Measurements from ENCODE around the gene CDC27.
"Not testable (repeated sequence)": the region's sequence is repeated elsewhere in the genome, so short reads cannot be mapped to it uniquely, and the experiment has no call there.

CDC27 gene

DNA sequence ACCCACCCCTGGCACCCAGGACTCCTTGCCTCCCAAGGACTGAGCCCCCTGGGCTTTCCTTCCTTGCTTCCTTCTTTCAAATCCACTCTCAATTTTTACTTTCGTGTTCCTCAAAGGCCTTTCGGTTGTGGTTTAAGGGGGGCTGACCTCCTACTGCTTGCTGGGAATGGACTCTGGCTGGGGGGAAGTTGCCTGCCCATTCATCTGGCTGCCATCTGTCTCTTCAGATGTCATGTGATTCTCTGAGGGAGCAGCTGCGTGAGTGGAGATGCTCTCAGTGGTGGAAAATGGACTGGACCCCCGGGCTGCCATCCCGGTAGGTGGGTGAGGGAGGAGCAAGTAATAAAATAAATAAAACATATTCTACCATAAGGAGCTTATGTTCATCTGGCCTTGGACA, 116.2 kb downstream of the CDC27 start:
- DNase-seq = peak in 25 of 56 donors; percentile 2 to 37 (median 14)

DNA sequence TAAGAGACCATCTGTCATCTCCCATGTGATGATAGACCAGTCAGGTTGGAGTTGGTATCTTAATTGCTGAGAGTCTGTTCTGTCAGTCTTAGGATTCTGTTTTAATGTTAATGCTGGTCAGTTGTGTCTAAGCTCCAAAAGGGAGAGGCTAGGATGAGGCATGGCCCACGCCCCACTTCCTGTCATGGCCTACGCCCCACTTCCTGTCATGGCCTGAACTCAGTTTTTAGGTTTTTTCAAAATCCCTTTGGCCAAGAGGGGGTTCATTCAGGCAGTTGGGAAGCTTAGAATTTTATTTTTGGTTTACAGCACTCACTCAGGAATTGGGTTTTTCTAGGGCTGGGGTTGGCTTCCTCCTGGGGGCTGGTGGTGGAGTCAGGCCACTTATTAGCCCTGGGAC, 117.9 kb downstream of the CDC27 start:
- DNase-seq = not testable (repeated sequence)

DNA sequence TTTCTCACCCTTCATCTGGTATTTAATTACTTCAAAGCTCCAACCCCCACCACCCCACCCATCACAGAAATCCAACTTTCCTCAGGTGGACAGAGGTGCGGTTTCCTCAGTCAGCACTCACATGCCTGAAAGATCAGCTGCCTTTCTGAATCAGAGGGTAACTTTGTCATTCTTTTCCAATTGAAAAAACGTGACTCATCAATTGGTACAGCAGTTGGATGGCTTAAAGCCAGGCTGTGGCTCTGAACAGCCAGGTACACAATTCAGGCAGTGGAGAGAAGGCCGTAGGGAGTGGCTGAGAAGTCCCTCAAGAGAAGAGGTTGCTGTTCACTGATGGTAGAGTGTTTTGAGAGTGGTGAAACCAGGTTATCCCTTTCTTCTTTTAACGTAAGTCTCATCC, 118.8 kb downstream of the CDC27 start:
- not testable (repeated sequence) for DNase-seq

Measured in amygdala (tissue), 56 donors.